SK-N-SH (cell line): Measurements from ENCODE around the gene TM2D1. TPM values are rescaled to one million over a fixed set of nuclear protein-coding genes. Genes with fewer than 3 reads are reported as not detected.

Experiments
- CTCF ChIA-PET: fragments of 300-600, 350-600 bp; formaldehyde crosslinking; extraction: SDS; loops from one replicate; lab custom pipeline; 2021; lab: Yijun Ruan, JAX
- POLR2A ChIA-PET: fragments of 350-600 bp; sonication (Branson Sonifier 250); formaldehyde crosslinking; extraction: SDS; loops from one replicate; lab custom pipeline; 2020; ENCODE audit warnings: antibody characterized with exemption, inconsistent platforms; lab: Yijun Ruan, JAX
- DNase-seq: peaks from one replicate; pipeline ENCODE4 v3.0.0; 2012
- H2AFZ ChIP-seq: fragments of 200-600 bp; sonication (generic); 2 replicates; pipeline ENCODE4 v1.8.1; 2016; ENCODE audit warnings: antibody characterized with exemption, mild to moderate bottlenecking, low read depth
- H3F3A ChIP-seq: fragments of 200-600 bp; sonication (generic); replicated peaks from 2 replicates; pipeline ENCODE3; 2016; ENCODE audit warnings: antibody characterized with exemption, mild to moderate bottlenecking; ENCODE audit not compliant: insufficient read depth
- H3K27ac ChIP-seq, 2 experiments: fragments of 200-500 bp in 1 of 2; fragments of 200-600 bp in 1 of 2; sonication (Bioruptor generic) in 1 of 2; sonication (generic), shearing (Covaris generic) in 1 of 2; 2 replicates each; pipeline versions ENCODE4 v1.5.1 to v1.6.1; 2014 to 2016; ENCODE audit warnings: low read depth in 2 of 2, inconsistent platforms in 1 of 2, low read length in 1 of 2, mild to moderate bottlenecking in 1 of 2, mixed read lengths in 1 of 2
- H3K27me3 ChIP-seq: fragments of 200-600 bp; sonication (generic), shearing (Covaris generic); 2 replicates; pipeline ENCODE4 v1.6.1; 2016; ENCODE audit warnings: mixed run types; ENCODE audit not compliant: insufficient read depth
- H3K36me3 ChIP-seq, 2 experiments: fragments of 200-500 bp in 1 of 2; fragments of 200-600 bp in 1 of 2; sonication (Bioruptor generic) in 1 of 2; sonication (generic) in 1 of 2; replicated peaks in 1 of 2; 2 replicates each; pipeline versions ENCODE3 to v1.5.1; 2014 to 2016; ENCODE audit warnings: low read length in 1 of 2, mild to moderate bottlenecking in 1 of 2; ENCODE audit not compliant: insufficient read depth in 2 of 2, control insufficient read depth in 1 of 2
- H3K4me1 ChIP-seq, 2 experiments: fragments of 200-500 bp in 1 of 2; fragments of 200-600 bp in 1 of 2; sonication (Bioruptor generic) in 1 of 2; sonication (generic), shearing (Covaris generic) in 1 of 2; 2 replicates each; pipeline versions ENCODE4 v1.5.1 to v1.6.1; 2014 to 2016; ENCODE audit warnings: low read depth in 1 of 2, low read length in 1 of 2, mixed run types in 1 of 2; ENCODE audit not compliant: insufficient read depth in 2 of 2, control insufficient read depth in 1 of 2
- H3K4me2 ChIP-seq: fragments of 200-600 bp; sonication (generic), shearing (Covaris generic); 2 replicates; pipeline ENCODE4 v1.6.1; 2017; ENCODE audit warnings: mixed run types
- H3K4me3 ChIP-seq, 2 experiments: fragments of 200-500 bp in 1 of 2; fragments of 200-600 bp in 1 of 2; sonication (Bioruptor generic) in 1 of 2; sonication (generic), shearing (Covaris generic) in 1 of 2; 2 replicates each; pipeline versions ENCODE4 v1.5.1 to v1.8.1; 2014 to 2016; ENCODE audit warnings: low read depth in 2 of 2, inconsistent platforms in 1 of 2, low read length in 1 of 2, mild to moderate bottlenecking in 1 of 2, mixed read lengths in 1 of 2, moderate library complexity in 1 of 2
- H3K79me2 ChIP-seq: fragments of 200-600 bp; sonication (generic); 2 replicates; pipeline ENCODE4 v1.8.1; 2017; ENCODE audit warnings: mild to moderate bottlenecking; ENCODE audit not compliant: insufficient read depth
- H3K9ac ChIP-seq: fragments of 200-600 bp; sonication (generic); 2 replicates; pipeline ENCODE4 v1.6.1; 2017; ENCODE audit warnings: mixed run types
- H3K9me2 ChIP-seq: fragments of 200-600 bp; sonication (generic); 2 replicates; pipeline ENCODE4 v1.6.1; 2017; ENCODE audit warnings: mixed run types
- H3K9me3 ChIP-seq: fragments of 200-600 bp; sonication (generic); 2 replicates; pipeline ENCODE4 v1.6.1; 2017; ENCODE audit warnings: mixed run types, mild to moderate bottlenecking, moderate library complexity
- H4K20me1 ChIP-seq: fragments of 200-600 bp; sonication (generic); 2 replicates; pipeline ENCODE4 v1.6.1; 2017; ENCODE audit warnings: mild to moderate bottlenecking, mixed run types; ENCODE audit not compliant: insufficient read depth
- EZH2phosphoT487 ChIP-seq: fragments of 200-600 bp; sonication (generic); IDR thresholded peaks from 2 replicates; pipeline ENCODE4 v1.6.1; 2017; ENCODE audit warnings: low read depth, mixed run types, mild to moderate bottlenecking, antibody characterized with exemption, moderate library complexity, borderline replicate concordance
- FOSL2 ChIP-seq: IDR thresholded peaks from 2 replicates; pipeline ENCODE4 v1.4.0; 2012; ENCODE audit warnings: low read depth, mild to moderate bottlenecking, moderate library complexity, borderline replicate concordance
- FOXJ3 ChIP-seq: sonication (generic); formaldehyde crosslinking; IDR thresholded peaks from 2 replicates; pipeline ENCODE4 v1.5.1; 2020; ENCODE audit warnings: mild to moderate bottlenecking, missing genetic modification reagents
- GABPA ChIP-seq: IDR thresholded peaks from 2 replicates; pipeline ENCODE4 v1.4.0; 2012; ENCODE audit warnings: low read depth, mild to moderate bottlenecking
- GATA2 ChIP-seq: sonication (generic); formaldehyde crosslinking; IDR thresholded peaks from 2 replicates; pipeline ENCODE4 v1.5.0; 2020; ENCODE audit warnings: mild to moderate bottlenecking, missing genetic modification reagents
- MAX ChIP-seq: IDR thresholded peaks from 2 replicates; pipeline ENCODE4 v1.4.0; 2012; ENCODE audit warnings: low read depth
- MEF2A ChIP-seq: IDR thresholded peaks from 2 replicates; pipeline ENCODE4 v1.4.0; 2012; ENCODE audit warnings: low read depth, borderline replicate concordance
- MXI1 ChIP-seq: IDR thresholded peaks from 2 replicates; pipeline ENCODE4 v1.6.1; 2012; ENCODE audit warnings: mild to moderate bottlenecking, low read depth, low read length, improper control_type of control experiment
- NRF1 ChIP-seq: IDR thresholded peaks from 2 replicates; pipeline ENCODE4 v1.6.1; 2012; ENCODE audit warnings: low read depth, mild to moderate bottlenecking, low read length
- PBX3 ChIP-seq: IDR thresholded peaks from 2 replicates; pipeline ENCODE4; 2012
- POLR2AphosphoS5 ChIP-seq: IDR thresholded peaks from 2 replicates; pipeline ENCODE4 v1.6.1; 2012; ENCODE audit warnings: low read depth, low read length
- RAD21 ChIP-seq: IDR thresholded peaks from 2 replicates; pipeline ENCODE4 v1.6.1; 2012; ENCODE audit warnings: mild to moderate bottlenecking, low read length
- RCOR1 ChIP-seq: fragments of 150-350 bp; IDR thresholded peaks from 2 replicates; pipeline ENCODE4 v1.6.1; 2017; ENCODE audit warnings: antibody characterized with exemption, low read length
- RFX5 ChIP-seq: IDR thresholded peaks from 2 replicates; pipeline ENCODE4 v1.6.1; 2012; ENCODE audit warnings: mild to moderate bottlenecking, improper control_type of control experiment, low read length
- SIN3A ChIP-seq: IDR thresholded peaks from 2 replicates; pipeline ENCODE4 v1.6.1; 2012; ENCODE audit warnings: low read depth, mild to moderate bottlenecking, low read length, moderate library complexity, borderline replicate concordance
- SMC3 ChIP-seq: IDR thresholded peaks from 2 replicates; pipeline ENCODE4 v1.6.1; 2012; ENCODE audit warnings: low read depth, low read length, improper control_type of control experiment
- WGBS: methylation state at CpG from one replicate; pipeline ENCODE4 v1.1.6; 2017; ENCODE audit warnings: low lambda C conversion rate; 5-methylcytosine and 5-hydroxymethylcytosine counted together
- polyA plus RNA-seq, 3 experiments: library from polyadenylated mRNA; depleted of rRNA; stranded (reverse); fragments of >200 nt; gene quantifications; 2 replicates each; pipeline ENCODE4 v1.2.3, GENCODE V29; 2012
- TF ChIP-seq, protein P1 (sequence below): IDR thresholded peaks from 2 replicates; pipeline ENCODE4 v1.4.0; 2012; ENCODE audit warnings: low read depth, borderline replicate concordance
- TF ChIP-seq, protein P2 (sequence below): IDR thresholded peaks from 2 replicates; pipeline ENCODE4 v1.6.1; 2012; ENCODE audit warnings: mild to moderate bottlenecking, low read depth, low read length, moderate library complexity

Gene TM2D1
- polyA plus RNA-seq, 1 of the 3 experiments (the other 2 are of a cell fraction): 58.6 TPM

- TF ChIP-seq SIN3A (no peak), MAX (no peak)
These were observed 88.6 kb downstream of the TM2D1 start (continued) for GRCh38 chr1:61636376-61636775.

DNA sequence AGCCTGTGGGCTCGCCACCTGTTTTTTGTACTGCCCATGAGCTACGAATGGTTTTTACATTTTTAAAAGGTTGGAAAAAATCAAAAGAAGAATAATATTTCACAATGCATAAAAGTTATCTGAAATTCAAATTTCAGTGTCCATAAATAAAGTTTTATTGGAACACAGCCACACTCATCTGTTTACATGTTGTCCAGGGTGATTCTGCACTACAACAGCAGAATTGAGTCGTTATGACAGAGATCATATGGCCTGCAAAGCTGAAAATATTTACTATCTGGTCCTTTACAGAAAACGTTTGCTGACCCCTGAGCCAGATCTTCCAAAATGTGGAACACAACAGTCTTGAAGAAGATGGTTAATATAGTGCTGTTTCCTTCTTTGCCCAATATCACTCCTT is 89.4 kb downstream of the TM2D1 start:
- Histone ChIP-seq H3K27me3 (no peaks in the 10 kb centered on the region), H3K4me1 (0 out of 4 replicates have a peak, but pooled peaks cover 0 to 5% of the 10 kb centered on the region in 2 experiments), H3K79me2 (no peaks in the 10 kb centered on the region), H3K9ac (no peak overlapping the region), H2AFZ (no peak overlapping the region), H3K4me2 (no peak overlapping the region), H3K9me2 (no peaks in the 10 kb centered on the region), H3K9me3 (no peaks in the 10 kb centered on the region), H3K27ac (no peak overlapping the region), H4K20me1 (no peaks in the 10 kb centered on the region), H3K4me3 (no peak overlapping the region), H3K36me3 (no peaks in the 10 kb centered on the region), H3F3A (no peaks in the 10 kb centered on the region)
- no peak for DNase-seq
- WGBS: 53% methylated on average over 4 of the region's 4 CpGs
- POLR2A ChIA-PET: no interaction called here
- CTCF ChIA-PET: no interaction called here
- TF ChIP-seq RAD21: no peak
- no peak for TF ChIP-seq SMC3
- no peak for TF ChIP-seq MAX
- TF ChIP-seq RCOR1: no peak

DNA sequence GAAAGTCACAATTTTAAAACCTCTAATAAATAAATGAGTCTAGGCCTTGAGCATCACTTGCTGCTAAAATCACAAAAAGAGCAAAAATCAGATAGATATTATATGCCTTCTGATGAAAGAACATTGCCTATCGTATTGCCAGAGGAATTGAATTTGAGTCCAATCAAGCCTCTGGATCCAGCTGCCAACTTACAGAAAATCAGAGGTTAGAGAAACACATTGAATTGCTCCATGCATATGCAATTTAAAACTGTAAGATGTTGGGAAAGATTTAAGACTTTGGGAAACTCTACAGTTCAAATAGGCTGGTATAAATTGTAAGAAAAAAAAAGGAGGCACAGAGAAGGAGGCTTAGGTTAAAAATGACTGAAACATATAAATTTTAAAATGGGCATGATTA is 93.5 kb downstream of the TM2D1 start:
- Histone ChIP-seq H3K9me3 (no peaks in the 10 kb centered on the region), H2AFZ (no peak overlapping the region), H3K4me1 (0 out of 4 replicates have a peak, but pooled peaks cover 0 to 1% of the 10 kb centered on the region in 2 experiments), H4K20me1 (no peaks in the 10 kb centered on the region), H3F3A (no peaks in the 10 kb centered on the region), H3K36me3 (no peaks in the 10 kb centered on the region), H3K9me2 (no peaks in the 10 kb centered on the region), H3K9ac (no peak overlapping the region), H3K27me3 (no peaks in the 10 kb centered on the region), H3K27ac (no peak overlapping the region), H3K79me2 (no peaks in the 10 kb centered on the region), H3K4me2 (no peak overlapping the region), H3K4me3 (no peak overlapping the region)
- WGBS: 63% methylated on average over 1 of the region's 1 CpG
- POLR2A ChIA-PET: no interaction called here
- CTCF ChIA-PET: interaction anchor here (0.6 kb wide), 1 partner anchor 10 kb away, joined by 3 read pairs; no protein-coding TSS in a partner anchor
- DNase-seq: no peak
- no peak for TF ChIP-seq RFX5
- no peak for TF ChIP-seq FOXJ3 (CRISPR knock-in tag)
- TF ChIP-seq, protein P1, sequence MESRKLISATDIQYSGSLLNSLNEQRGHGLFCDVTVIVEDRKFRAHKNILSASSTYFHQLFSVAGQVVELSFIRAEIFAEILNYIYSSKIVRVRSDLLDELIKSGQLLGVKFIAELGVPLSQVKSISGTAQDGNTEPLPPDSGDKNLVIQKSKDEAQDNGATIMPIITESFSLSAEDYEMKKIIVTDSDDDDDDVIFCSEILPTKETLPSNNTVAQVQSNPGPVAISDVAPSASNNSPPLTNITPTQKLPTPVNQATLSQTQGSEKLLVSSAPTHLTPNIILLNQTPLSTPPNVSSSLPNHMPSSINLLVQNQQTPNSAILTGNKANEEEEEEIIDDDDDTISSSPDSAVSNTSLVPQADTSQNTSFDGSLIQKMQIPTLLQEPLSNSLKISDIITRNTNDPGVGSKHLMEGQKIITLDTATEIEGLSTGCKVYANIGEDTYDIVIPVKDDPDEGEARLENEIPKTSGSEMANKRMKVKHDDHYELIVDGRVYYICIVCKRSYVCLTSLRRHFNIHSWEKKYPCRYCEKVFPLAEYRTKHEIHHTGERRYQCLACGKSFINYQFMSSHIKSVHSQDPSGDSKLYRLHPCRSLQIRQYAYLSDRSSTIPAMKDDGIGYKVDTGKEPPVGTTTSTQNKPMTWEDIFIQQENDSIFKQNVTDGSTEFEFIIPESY: no peak
- no peak for TF ChIP-seq FOSL2
- TF ChIP-seq EZH2phosphoT487: no peak
- no peak for TF ChIP-seq POLR2AphosphoS5
- no peak for TF ChIP-seq GATA2 (CRISPR knock-in tag)
- TF ChIP-seq MEF2A: no peak
- TF ChIP-seq NRF1: no peak
- TF ChIP-seq PBX3: no peak
- no peak for TF ChIP-seq SIN3A
- no peak for TF ChIP-seq RAD21
- TF ChIP-seq GABPA: no peak
- TF ChIP-seq MXI1: no peak
- TF ChIP-seq, protein P2, sequence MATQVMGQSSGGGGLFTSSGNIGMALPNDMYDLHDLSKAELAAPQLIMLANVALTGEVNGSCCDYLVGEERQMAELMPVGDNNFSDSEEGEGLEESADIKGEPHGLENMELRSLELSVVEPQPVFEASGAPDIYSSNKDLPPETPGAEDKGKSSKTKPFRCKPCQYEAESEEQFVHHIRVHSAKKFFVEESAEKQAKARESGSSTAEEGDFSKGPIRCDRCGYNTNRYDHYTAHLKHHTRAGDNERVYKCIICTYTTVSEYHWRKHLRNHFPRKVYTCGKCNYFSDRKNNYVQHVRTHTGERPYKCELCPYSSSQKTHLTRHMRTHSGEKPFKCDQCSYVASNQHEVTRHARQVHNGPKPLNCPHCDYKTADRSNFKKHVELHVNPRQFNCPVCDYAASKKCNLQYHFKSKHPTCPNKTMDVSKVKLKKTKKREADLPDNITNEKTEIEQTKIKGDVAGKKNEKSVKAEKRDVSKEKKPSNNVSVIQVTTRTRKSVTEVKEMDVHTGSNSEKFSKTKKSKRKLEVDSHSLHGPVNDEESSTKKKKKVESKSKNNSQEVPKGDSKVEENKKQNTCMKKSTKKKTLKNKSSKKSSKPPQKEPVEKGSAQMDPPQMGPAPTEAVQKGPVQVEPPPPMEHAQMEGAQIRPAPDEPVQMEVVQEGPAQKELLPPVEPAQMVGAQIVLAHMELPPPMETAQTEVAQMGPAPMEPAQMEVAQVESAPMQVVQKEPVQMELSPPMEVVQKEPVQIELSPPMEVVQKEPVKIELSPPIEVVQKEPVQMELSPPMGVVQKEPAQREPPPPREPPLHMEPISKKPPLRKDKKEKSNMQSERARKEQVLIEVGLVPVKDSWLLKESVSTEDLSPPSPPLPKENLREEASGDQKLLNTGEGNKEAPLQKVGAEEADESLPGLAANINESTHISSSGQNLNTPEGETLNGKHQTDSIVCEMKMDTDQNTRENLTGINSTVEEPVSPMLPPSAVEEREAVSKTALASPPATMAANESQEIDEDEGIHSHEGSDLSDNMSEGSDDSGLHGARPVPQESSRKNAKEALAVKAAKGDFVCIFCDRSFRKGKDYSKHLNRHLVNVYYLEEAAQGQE: no peak
- TF ChIP-seq RCOR1: no peak
